GM19023 (cell line): ENCODE data around the gene SUOX.
"Not testable (repeated sequence)": the region's sequence is repeated elsewhere in the genome, so short reads cannot be mapped to it uniquely, and the experiment has no call there.

Experiments used
- ATAC-seq: cut with Tn5 transposase; IDR thresholded peaks from one replicate; pipeline ENCODE4 v1.9.1; 2021; ENCODE audit warnings: mild to moderate bottlenecking, moderate library complexity; ENCODE audit not compliant: unreplicated experiment

SUOX gene

GRCh38 chr12:55982319-55982936, 14.6 kb upstream of the SUOX start:
- no peak for ATAC-seq

DNA sequence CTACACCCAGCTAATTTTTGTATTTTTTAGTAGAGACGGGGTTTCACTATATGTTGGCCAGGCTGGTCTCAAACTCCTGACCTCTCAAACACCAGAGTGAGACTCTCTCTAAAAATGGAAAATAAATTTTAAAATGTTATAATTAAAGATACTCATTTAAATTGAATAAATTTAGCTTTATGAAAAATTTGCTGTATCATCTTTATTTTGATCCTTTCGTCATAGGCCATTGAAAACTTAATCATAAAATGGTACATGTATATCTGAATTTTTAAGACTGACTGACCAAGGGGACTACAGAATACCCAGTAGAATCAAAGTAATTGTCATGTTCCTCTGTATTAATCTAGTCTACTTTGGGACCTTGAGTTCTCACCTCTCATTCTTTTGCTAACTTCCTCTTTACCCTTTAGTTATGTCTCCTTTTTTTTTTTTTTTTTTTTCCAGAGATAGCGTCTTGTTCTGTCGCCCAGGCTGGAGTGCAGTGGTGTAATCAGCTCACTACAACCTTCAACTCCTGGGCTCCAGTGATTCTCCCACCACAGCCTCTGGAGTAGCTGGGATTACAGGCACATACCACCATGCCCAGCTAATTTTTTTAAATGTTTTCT, 13.7 kb upstream of the SUOX start:
- ATAC-seq, result no peak

DNA sequence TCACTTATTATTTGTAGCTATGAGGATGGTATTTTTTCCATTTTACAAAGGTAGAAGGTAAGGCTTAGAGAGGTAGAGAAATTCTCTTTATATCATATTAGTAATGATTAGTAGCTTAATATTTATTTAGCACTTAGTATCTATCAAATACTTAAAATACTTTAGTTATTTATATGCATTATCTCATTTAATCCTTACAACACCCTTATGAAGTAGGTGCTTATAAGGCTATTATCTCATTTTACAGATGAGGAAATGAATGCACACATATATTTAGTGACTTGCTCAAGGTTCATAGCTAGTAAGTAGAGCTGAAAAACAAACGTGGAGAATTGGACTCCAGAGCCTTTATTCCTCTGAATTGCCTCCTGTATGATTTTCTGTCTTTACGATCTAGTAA, 12.2 kb upstream of the SUOX start:
- ATAC-seq, result no peak

- ATAC-seq, result no peak
These were observed 11.7 kb upstream of the SUOX start for GRCh38 chr12:55985341-55985740.

DNA sequence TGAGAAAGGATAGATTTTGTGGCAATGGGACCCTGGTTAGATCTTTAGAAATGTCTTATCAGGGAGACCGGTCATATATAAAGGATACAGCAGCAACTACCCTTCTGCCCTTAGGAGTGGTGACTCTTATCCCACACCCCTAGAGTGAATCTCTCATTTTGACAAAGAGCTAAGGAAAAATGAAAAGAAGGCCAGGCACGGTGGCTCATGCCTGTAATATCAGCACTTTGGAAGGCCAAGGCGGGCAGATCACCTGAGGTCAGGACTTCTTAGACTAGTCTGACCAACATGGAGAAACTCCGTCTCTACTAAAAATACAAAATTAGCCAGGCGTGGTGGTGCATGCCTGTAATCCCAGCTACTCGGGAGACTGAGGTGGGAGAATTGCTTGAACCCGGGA, 11.1 kb upstream of the SUOX start:
- not testable (repeated sequence) for ATAC-seq

DNA sequence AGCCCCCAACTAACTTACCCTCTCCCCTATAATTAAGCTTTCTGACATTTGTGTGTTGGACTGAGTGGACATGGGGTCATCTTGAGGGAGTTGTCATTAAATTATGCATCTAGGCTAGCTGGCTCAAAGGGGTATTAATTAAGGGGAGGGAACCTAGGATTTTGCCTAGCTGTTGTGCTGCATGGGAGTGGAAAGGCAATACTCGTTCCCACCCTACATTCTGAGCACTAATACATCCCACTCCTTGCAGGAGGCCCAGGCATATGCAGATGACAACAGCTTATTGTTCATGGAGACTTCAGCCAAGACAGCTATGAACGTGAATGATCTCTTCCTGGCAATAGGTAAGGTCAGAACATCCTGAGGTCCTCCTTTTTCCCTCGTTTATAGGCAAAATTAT, 6.0 kb upstream of the SUOX start:
- no peak for ATAC-seq

GRCh38 chr12:55993230-55993853, 3.7 kb upstream of the SUOX start:
- no peak for ATAC-seq

DNA sequence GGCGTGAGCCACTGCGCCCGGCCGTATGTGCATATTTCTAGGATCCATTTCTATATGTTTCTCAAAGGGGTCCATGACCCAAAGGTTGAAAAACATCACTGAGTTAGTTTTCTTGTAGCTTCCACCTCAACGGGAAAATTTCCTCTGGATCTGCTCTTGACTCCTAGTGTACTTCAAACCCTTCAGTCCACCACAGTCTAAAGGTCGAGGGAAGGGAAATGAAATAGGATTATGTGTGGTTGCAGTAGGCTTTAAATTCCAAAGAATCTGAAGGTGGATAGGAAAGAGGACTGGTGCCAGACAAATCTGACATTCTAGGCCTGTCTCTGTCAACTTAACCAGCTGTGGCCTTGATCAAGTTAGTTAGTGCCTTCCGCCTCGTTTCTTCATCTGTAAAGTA, 1.7 kb upstream of the SUOX start:
- no peak for ATAC-seq

DNA sequence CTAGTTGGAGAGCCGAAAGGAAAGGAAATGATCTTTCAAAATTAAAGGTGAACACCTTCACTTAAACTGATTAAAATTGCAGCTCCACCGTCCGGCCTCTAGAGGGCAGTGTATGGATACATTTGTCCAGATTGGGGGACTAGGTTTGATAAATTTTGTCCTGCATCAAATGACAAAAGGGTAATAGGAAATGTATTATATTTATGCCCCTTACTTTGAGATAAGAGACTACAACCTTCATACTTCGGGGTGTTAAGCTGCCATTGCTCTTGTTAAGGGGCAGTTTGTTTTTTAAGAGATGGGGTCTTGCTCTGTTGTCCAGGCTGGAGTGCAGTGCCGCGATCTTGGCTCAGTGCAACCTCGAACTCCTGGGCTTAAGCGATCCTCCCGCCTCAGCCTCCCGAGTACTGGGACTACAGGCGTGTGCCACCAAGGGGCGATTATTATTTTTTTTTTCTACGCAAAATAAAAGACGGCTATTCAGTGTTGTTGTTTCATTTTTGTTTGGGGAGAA, 818 bp upstream of the SUOX start:
- ATAC-seq, result no peak

- ATAC-seq, result no peak
These were observed 421 bp downstream of the SUOX start for GRCh38 chr12:55997535-55997859.

DNA sequence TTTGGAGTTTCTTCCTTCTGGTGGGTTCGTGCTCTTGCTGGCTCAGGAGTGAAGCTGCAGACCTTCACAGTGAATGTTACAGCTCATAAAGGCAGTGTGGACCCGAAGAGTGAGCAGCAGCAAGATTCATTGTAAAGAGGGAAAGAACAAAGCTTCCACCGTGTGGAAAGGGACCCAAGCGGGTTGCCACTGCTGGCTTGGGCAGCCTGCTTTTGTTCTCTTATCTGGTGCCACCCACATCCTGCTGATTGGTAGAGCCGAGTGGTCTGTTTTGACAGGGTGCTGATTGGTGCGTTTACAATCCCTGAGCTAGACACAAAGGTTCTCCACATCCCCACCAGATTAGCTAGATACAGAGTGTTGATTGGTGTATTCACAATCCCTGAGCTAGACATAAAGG, 2.4 kb downstream of the SUOX start:
- not testable (repeated sequence) for ATAC-seq

- ATAC-seq, result not testable (repeated sequence)
These were observed 3.0 kb downstream of the SUOX start for GRCh38 chr12:55999999-56000540.

GRCh38 chr12:56001487-56002100, 4.5 kb downstream of the SUOX start:
- no peak for ATAC-seq

- ATAC-seq, result not testable (repeated sequence)
These were observed 6.3 kb downstream of the SUOX start for GRCh38 chr12:56003376-56003775.

DNA sequence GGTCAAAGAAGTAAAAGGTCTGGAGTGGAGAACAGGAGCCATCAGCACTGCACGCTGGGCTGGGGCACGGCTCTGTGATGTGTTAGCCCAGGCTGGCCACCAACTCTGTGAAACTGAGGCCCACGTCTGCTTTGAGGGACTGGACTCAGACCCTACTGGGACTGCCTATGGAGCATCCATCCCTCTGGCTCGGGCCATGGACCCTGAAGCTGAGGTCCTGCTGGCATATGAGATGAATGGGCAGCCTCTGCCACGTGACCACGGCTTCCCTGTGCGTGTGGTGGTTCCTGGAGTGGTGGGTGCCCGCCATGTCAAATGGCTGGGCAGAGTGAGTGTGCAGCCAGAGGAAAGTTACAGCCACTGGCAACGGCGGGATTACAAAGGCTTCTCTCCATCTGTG, 7.1 kb downstream of the SUOX start:
- no peak for ATAC-seq

DNA sequence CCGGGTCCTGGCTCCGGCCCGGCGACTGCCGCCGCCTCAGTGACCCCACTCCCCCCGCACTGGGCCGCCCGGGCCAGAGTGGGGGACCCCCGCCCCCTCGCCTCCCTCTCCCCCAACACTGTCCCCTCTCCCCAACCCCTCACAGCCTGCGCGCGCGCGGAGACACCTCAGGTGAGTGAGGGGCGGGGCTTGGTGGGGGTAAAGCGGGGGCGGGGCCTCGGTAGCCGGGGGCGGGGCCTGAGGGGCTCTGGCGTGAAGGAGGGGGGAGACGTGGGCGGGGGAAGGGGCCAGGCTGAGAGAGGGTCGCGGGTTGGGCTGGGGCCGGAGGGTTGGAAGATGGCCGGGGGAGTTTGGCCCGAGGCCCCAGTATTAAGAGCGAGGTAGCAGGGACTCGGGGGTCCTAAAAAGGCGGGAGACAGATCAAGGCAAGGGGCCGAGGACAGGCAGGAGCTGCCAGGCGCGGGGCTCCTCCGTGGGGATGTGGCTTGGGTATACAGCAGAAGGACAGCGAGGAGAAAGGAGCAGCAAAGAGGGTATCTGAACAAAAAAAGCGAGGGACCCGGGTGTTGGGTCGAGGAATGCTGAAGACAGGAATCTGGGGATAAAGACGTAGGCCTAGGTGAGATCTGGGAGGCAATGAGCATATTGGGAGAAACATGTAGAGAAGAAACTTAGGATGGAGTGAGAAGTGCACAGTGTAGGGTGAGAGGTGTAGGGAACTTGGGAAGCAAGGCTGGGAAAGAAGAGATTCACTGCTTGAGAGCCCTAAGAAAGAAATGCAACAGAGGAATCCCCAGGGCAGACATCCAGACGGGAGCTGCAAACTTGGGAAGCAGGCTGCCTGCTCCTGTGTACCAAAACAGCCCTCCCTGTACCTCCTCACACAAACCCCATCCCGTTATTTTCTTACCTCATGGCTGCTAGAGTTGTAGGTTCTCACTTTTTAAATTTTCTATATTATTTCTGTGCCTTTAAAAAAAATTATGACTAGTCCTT, 10.8 kb downstream of the SUOX start:
- ATAC-seq, result peak; percentile 67

DNA sequence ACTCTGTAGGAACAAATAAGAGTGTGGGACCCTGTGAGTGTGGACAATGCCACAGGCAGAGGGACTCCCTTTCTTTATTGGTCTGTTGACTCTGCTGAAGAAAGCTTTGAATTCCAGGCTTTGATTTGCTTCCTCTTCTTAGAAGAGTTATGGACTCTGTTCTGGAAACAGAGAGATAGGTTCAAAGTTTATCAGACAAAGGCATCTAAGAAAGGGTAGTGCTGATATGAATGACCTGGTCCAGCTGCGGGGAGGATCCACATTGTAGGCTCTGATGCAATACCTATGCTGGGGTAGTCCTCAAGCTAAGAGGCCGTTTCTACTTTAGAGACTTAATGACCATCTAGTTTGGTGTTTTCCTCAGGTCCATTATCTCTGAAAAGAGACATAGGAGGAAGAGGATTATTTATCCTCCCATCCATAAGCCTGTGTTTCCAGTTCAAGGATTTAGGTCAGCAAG, 13.1 kb downstream of the SUOX start:
- no peak for ATAC-seq

DNA sequence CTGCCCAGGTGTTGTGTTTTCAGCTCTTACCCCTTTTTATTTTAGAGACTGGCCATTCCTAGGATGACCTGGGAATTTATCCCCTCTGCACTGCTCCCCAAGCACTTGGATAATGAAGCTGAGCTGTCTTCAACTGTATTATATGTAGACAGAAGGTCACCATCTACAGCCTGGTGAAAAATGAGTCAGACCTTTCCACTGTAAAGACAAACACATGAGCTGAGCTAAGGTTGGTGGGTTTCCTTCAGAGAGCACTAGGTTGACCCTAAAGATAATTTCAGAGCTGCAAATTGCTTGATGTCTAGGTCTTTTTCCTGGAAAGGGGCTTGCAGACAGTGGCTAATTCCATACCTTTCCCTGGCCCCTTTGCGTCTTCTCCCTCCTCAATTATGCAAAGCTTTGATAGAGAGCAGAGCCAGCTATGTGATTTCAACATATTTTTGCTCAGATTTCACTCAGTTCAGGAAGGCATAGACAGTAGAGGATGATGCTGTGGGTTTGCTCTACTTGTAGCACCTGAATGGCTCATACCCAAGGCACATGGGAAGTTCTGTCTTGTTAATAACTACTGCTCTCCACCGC, 14.5 kb downstream of the SUOX start:
- no peak for ATAC-seq

DNA sequence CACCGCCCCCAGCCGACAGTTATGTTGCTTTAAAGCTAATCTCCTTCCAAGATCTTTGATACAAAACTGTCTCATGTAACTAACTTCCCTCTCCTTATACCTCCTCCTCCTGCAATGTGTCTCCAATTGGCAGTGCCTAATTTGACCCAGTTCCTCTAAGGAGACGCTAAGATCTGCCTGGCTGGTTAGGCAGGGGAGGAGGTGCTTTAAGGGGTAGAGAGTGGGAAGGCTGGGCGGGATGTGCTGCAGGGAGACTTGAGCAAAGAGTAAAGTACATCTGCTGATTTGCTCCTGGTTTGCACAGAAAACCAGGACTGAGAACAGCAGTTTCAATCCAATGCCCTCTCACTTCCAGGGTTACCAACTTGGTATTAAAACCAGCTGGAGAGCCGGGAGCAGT, 16.4 kb downstream of the SUOX start:
- no peak for ATAC-seq

DNA sequence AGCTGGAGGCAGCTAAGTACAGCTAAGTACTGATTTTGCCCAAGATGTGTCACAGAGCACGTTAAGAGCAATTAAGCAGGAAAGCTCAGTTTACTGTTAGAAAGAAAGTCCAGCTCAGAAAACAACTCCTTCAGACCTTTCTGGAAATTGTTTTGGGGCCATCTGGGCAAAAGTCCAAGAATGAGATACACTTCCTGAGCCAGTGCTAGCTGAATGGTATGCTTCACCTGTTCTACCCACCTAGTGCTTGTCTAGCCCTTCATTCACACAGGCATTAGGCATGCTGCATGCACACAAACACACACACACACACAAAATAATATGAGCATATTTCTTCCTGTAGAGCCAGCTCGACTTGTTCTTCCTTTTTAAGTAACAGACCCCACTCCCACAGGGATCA, 17.1 kb downstream of the SUOX start:
- no peak for ATAC-seq
